ENCODE results near the gene JAKMIP3. TPM values are rescaled to one million over a fixed set of nuclear protein-coding genes. Genes with fewer than 3 reads are reported as not detected.
A peak's percentile ranks its signal among the peaks of the same experiment; 100 is the strongest.

Gene JAKMIP3
- total RNA-seq, 4 donors from 2014 or later, result 0.26 to 1.3 (median 1.2) TPM; not detected in 1

GRCh38 chr10:132063432-132063831 lies 2.3 kb upstream of the JAKMIP3 start:
- H3K9me3 ChIP-seq, result no peaks in the 10 kb centered on the region
- no peaks in the 10 kb centered on the region for H3K27me3 ChIP-seq
- H3K27ac ChIP-seq, result no peak overlapping the region
- no peak overlapping the region for H3K4me3 ChIP-seq
- TF ChIP-seq CTCF (IDR thresholded peaks at IDR 0.05), result no peak
- TF ChIP-seq POLR2A (IDR thresholded peaks at IDR 0.05), result no peak
- no peaks in the 10 kb centered on the region for H3K4me1 ChIP-seq
- H3K36me3 ChIP-seq, result no peaks in the 10 kb centered on the region
- intact Hi-C loops (cut with DNase I; ENCODE audit: low total_unique reads), result no loop called here
- DNase-seq, result no peak

GRCh38 chr10:132064082-132064755 lies 1.5 kb upstream of the JAKMIP3 start:
- Histone ChIP-seq H3K27me3 (no peaks in the 10 kb centered on the region), H3K4me3 (no peak overlapping the region), H3K9me3 (no peaks in the 10 kb centered on the region), H3K27ac (no peak overlapping the region), H3K4me1 (no peaks in the 10 kb centered on the region), H3K36me3 (no peaks in the 10 kb centered on the region)
- no peak for TF ChIP-seq POLR2A (IDR thresholded peaks at IDR 0.05)
- TF ChIP-seq CTCF (IDR thresholded peaks at IDR 0.05), result no peak
- intact Hi-C loops (cut with DNase I; ENCODE audit: low total_unique reads), result no loop called here
- no peak for DNase-seq

- Histone ChIP-seq H3K36me3 (no peaks in the 10 kb centered on the region), H3K4me3 (peak overlapping the region; percentile 29 to 43), H3K4me1 (no peaks in the 10 kb centered on the region), H3K27me3 (no peaks in the 10 kb centered on the region), H3K9me3 (no peaks in the 10 kb centered on the region), H3K27ac (peak overlapping the region; percentile 67 to 84)
- TF ChIP-seq CTCF (IDR thresholded peaks at IDR 0.05), result no peak
- no peak for TF ChIP-seq POLR2A (IDR thresholded peaks at IDR 0.05)
- intact Hi-C loops (cut with DNase I; ENCODE audit: low total_unique reads), result no loop called here
- no peak for DNase-seq
These were observed 842 bp upstream of the JAKMIP3 start for GRCh38 chr10:132064771-132065437.

- Histone ChIP-seq H3K4me3 (peak overlapping the region; percentile 29 to 43), H3K27ac (peak overlapping the region; percentile 67 to 84), H3K9me3 (no peaks in the 10 kb centered on the region), H3K36me3 (no peaks in the 10 kb centered on the region), H3K27me3 (no peaks in the 10 kb centered on the region), H3K4me1 (no peaks in the 10 kb centered on the region)
- no peak for DNase-seq
- TF ChIP-seq CTCF (IDR thresholded peaks at IDR 0.05), result no peak
- TF ChIP-seq POLR2A (IDR thresholded peaks at IDR 0.05), result no peak
- intact Hi-C loops (cut with DNase I; ENCODE audit: low total_unique reads), result no loop called here
These were observed 440 bp downstream of the JAKMIP3 start for GRCh38 chr10:132066186-132066585.

GRCh38 chr10:132066812-132067211 lies 1.1 kb downstream of the JAKMIP3 start:
- intact Hi-C loops (cut with DNase I; ENCODE audit: low total_unique reads), result no loop called here
- Histone ChIP-seq H3K27me3 (no peaks in the 10 kb centered on the region), H3K9me3 (no peaks in the 10 kb centered on the region), H3K4me1 (no peaks in the 10 kb centered on the region), H3K4me3 (no peak overlapping the region), H3K36me3 (no peaks in the 10 kb centered on the region), H3K27ac (peak overlapping the region in 1 of 2 donors; percentile 84)
- TF ChIP-seq CTCF (IDR thresholded peaks at IDR 0.05), result no peak
- TF ChIP-seq POLR2A (IDR thresholded peaks at IDR 0.05), result no peak
- no peak for DNase-seq

All from uterus (tissue), 4 donors.